Naive B cell (primary cell): Measurements from ENCODE around the gene TARBP2. TPM values are rescaled to one million over a fixed set of nuclear protein-coding genes. Genes with fewer than 3 reads are reported as not detected.

Source experiments
- ATAC-seq, 2 donors: fragments of 150-1000 bp; cut with Tn5 transposase; 2 replicates each; pipeline ENCODE4 v1.10.0; 2021; ENCODE audit warnings: low read depth in 2 of 2, mild to moderate bottlenecking in 2 of 2, moderate library complexity in 2 of 2
- DNase-seq: peaks from one replicate; pipeline ENCODE4 v3.0.0; 2022
- H3K27ac Mint-ChIP-seq, 6 donors: one replicate each; pipeline ENCODE4 v1.8.0; 2020 to 2022; ENCODE audit warnings: mild to moderate bottlenecking in 6 of 6, mixed read lengths in 6 of 6, moderate library complexity in 5 of 6, inconsistent platforms in 2 of 6
- H3K27me3 Mint-ChIP-seq, 3 donors: one replicate each; pipeline ENCODE4 v1.8.0; 2021 to 2022; ENCODE audit warnings: mixed read lengths in 3 of 3, mild to moderate bottlenecking in 1 of 3
- H3K36me3 Mint-ChIP-seq, 2 donors: one replicate each; pipeline ENCODE4 v1.8.0; 2020 to 2022; ENCODE audit warnings: mixed read lengths in 2 of 2, inconsistent platforms in 1 of 2, mild to moderate bottlenecking in 1 of 2
- H3K4me1 Mint-ChIP-seq, 3 donors: one replicate each; pipeline ENCODE4 v1.8.0; 2020 to 2022; ENCODE audit warnings: mixed read lengths in 3 of 3, inconsistent platforms in 1 of 3, mild to moderate bottlenecking in 1 of 3, moderate library complexity in 1 of 3
- H3K4me3 Mint-ChIP-seq, 8 donors: one replicate each; pipeline ENCODE4 v1.8.0; 2020 to 2022; ENCODE audit warnings: mild to moderate bottlenecking in 8 of 8, mixed read lengths in 8 of 8, moderate library complexity in 8 of 8, inconsistent platforms in 2 of 8
- H3K9me3 Mint-ChIP-seq, 7 donors: one replicate each; pipeline ENCODE4 v1.8.0; 2020 to 2022; ENCODE audit warnings: mixed read lengths in 7 of 7, mild to moderate bottlenecking in 5 of 7, inconsistent platforms in 2 of 7, moderate library complexity in 1 of 7
- polyA plus RNA-seq, 6 donors: library from polyadenylated mRNA; unstranded; fragments of 300-500 nt; fragmentation: Illumina TruSeq; gene quantifications; one replicate each; pipeline ENCODE4 v1.2.3, GENCODE V29; 2021; ENCODE audit warnings: low read depth in 6 of 6

Gene TARBP2
- polyA plus RNA-seq, 6 donors from 2014 or later, result 14.8 to 29.0 (median 18.5) TPM

- H3K36me3 Mint-ChIP-seq, result no peaks in the 10 kb centered on the region
Observed at GRCh38 chr12:53551889-53552291, 50.8 kb downstream of the TARBP2 start.

GRCh38 chr12:53552361-53553327, 51.6 kb downstream of the TARBP2 start:
- ATAC-seq, result no peak
- Mint-ChIP-seq H3K27ac (peak overlapping the region in 2 of 6 donors; percentile 66 to 88), H3K36me3 (no peaks in the 10 kb centered on the region), H3K4me3 (no peak overlapping the region), H3K9me3 (no peaks in the 10 kb centered on the region), H3K27me3 (no peaks in the 10 kb centered on the region), H3K4me1 (peaks cover 0 to 4% (median 0%) of the 10 kb centered on the region in 3 donors)
- no peak for DNase-seq

More at GRCh38 chr12:53551889-53552291, 50.8 kb downstream of the TARBP2 start:
- no peaks in the 10 kb centered on the region for H3K27me3 Mint-ChIP-seq
- H3K27ac Mint-ChIP-seq, result no peak overlapping the region
- ATAC-seq (no peak), DNase-seq (no peak)
- no peaks in the 10 kb centered on the region for H3K4me1 Mint-ChIP-seq
- no peaks in the 10 kb centered on the region for H3K9me3 Mint-ChIP-seq
- H3K4me3 Mint-ChIP-seq, result no peak overlapping the region

Other genes starting within 250 kb of the TARBP2 start
- under 1 TPM in 3 of 6 donors, not detected in 3; 0.12 to 0.40 (median 0.23) TPM for gene ESPL1, start 233.0 kb upstream of the TARBP2 start, polyA plus RNA-seq
- gene PFDN5, start 205.7 kb upstream of the TARBP2 start, polyA plus RNA-seq, result 1,000 to 10,000 TPM; 1,564 to 1,943 (median 1,771) TPM
- 10 to 100 TPM; 52.3 to 94.2 (median 60.4) TPM for gene MYG1, start 201.6 kb upstream of the TARBP2 start, polyA plus RNA-seq
- gene AAAS, start 179.7 kb upstream of the TARBP2 start, polyA plus RNA-seq, result 10 to 100 TPM; 34.9 to 49.9 (median 38.5) TPM
- under 1 TPM in 3 of 6 donors, not detected in 3; 0.17 to 0.33 (median 0.27) TPM for gene SP7, start 164.9 kb upstream of the TARBP2 start, polyA plus RNA-seq
- gene SP1, start 121.1 kb upstream of the TARBP2 start, polyA plus RNA-seq, result 10 to 100 TPM in 5 of 6 donors, 1 to 10 TPM in 1; 8.3 to 17.5 (median 12.7) TPM
- gene AMHR2, start 77.4 kb upstream of the TARBP2 start, polyA plus RNA-seq, result not detected
- gene PRR13, start 59.5 kb upstream of the TARBP2 start, polyA plus RNA-seq, result 1,000 to 10,000 TPM in 1 of 6 donors, 100 to 1,000 TPM in 5; 660 to 1,169 (median 730) TPM
- gene PCBP2, start 49.2 kb upstream of the TARBP2 start, polyA plus RNA-seq, result 100 to 1,000 TPM; 116 to 172 (median 146) TPM
- gene MAP3K12, start 1.8 kb upstream of the TARBP2 start, polyA plus RNA-seq, result 1 to 10 TPM in 4 of 6 donors, under 1 TPM in 1, not detected in 1; 1.00 to 1.8 (median 1.4) TPM
- not detected for gene NPFF, start 6.2 kb downstream of the TARBP2 start, polyA plus RNA-seq
- gene ATF7, start 125.1 kb downstream of the TARBP2 start, polyA plus RNA-seq, result 10 to 100 TPM; 12.2 to 18.7 (median 16.2) TPM
- gene ATP5MC2, start 174.8 kb downstream of the TARBP2 start, polyA plus RNA-seq, result 100 to 1,000 TPM; 491 to 654 (median 582) TPM
- gene CALCOCO1, start 226.2 kb downstream of the TARBP2 start, polyA plus RNA-seq, result 10 to 100 TPM; 65.8 to 93.2 (median 78.8) TPM